SK-N-SH (cell line): ENCODE results near the gene LARGE1. TPM values are rescaled to one million over a fixed set of nuclear protein-coding genes. Genes with fewer than 3 reads are reported as not detected.

Experiments
- CTCF ChIA-PET: fragments of 300-600, 350-600 bp; formaldehyde crosslinking; extraction: SDS; loops from one replicate; lab custom pipeline; 2021; lab: Yijun Ruan, JAX
- POLR2A ChIA-PET: fragments of 350-600 bp; sonication (Branson Sonifier 250); formaldehyde crosslinking; extraction: SDS; loops from one replicate; lab custom pipeline; 2020; ENCODE audit warnings: antibody characterized with exemption, inconsistent platforms; lab: Yijun Ruan, JAX
- DNase-seq: peaks from one replicate; pipeline ENCODE4 v3.0.0; 2012
- H2AFZ ChIP-seq: fragments of 200-600 bp; sonication (generic); 2 replicates; pipeline ENCODE4 v1.8.1; 2016; ENCODE audit warnings: antibody characterized with exemption, mild to moderate bottlenecking, low read depth
- H3F3A ChIP-seq: fragments of 200-600 bp; sonication (generic); replicated peaks from 2 replicates; pipeline ENCODE3; 2016; ENCODE audit warnings: antibody characterized with exemption, mild to moderate bottlenecking; ENCODE audit not compliant: insufficient read depth
- H3K27ac ChIP-seq, 2 experiments: fragments of 200-500 bp in 1 of 2; fragments of 200-600 bp in 1 of 2; sonication (Bioruptor generic) in 1 of 2; sonication (generic), shearing (Covaris generic) in 1 of 2; 2 replicates each; pipeline versions ENCODE4 v1.5.1 to v1.6.1; 2014 to 2016; ENCODE audit warnings: low read depth in 2 of 2, inconsistent platforms in 1 of 2, low read length in 1 of 2, mild to moderate bottlenecking in 1 of 2, mixed read lengths in 1 of 2
- H3K27me3 ChIP-seq: fragments of 200-600 bp; sonication (generic), shearing (Covaris generic); 2 replicates; pipeline ENCODE4 v1.6.1; 2016; ENCODE audit warnings: mixed run types; ENCODE audit not compliant: insufficient read depth
- H3K36me3 ChIP-seq, 2 experiments: fragments of 200-500 bp in 1 of 2; fragments of 200-600 bp in 1 of 2; sonication (Bioruptor generic) in 1 of 2; sonication (generic) in 1 of 2; replicated peaks in 1 of 2; 2 replicates each; pipeline versions ENCODE3 to v1.5.1; 2014 to 2016; ENCODE audit warnings: low read length in 1 of 2, mild to moderate bottlenecking in 1 of 2; ENCODE audit not compliant: insufficient read depth in 2 of 2, control insufficient read depth in 1 of 2
- H3K4me1 ChIP-seq, 2 experiments: fragments of 200-500 bp in 1 of 2; fragments of 200-600 bp in 1 of 2; sonication (Bioruptor generic) in 1 of 2; sonication (generic), shearing (Covaris generic) in 1 of 2; 2 replicates each; pipeline versions ENCODE4 v1.5.1 to v1.6.1; 2014 to 2016; ENCODE audit warnings: low read depth in 1 of 2, low read length in 1 of 2, mixed run types in 1 of 2; ENCODE audit not compliant: insufficient read depth in 2 of 2, control insufficient read depth in 1 of 2
- H3K4me2 ChIP-seq: fragments of 200-600 bp; sonication (generic), shearing (Covaris generic); 2 replicates; pipeline ENCODE4 v1.6.1; 2017; ENCODE audit warnings: mixed run types
- H3K4me3 ChIP-seq, 2 experiments: fragments of 200-500 bp in 1 of 2; fragments of 200-600 bp in 1 of 2; sonication (Bioruptor generic) in 1 of 2; sonication (generic), shearing (Covaris generic) in 1 of 2; 2 replicates each; pipeline versions ENCODE4 v1.5.1 to v1.8.1; 2014 to 2016; ENCODE audit warnings: low read depth in 2 of 2, inconsistent platforms in 1 of 2, low read length in 1 of 2, mild to moderate bottlenecking in 1 of 2, mixed read lengths in 1 of 2, moderate library complexity in 1 of 2
- H3K79me2 ChIP-seq: fragments of 200-600 bp; sonication (generic); 2 replicates; pipeline ENCODE4 v1.8.1; 2017; ENCODE audit warnings: mild to moderate bottlenecking; ENCODE audit not compliant: insufficient read depth
- H3K9ac ChIP-seq: fragments of 200-600 bp; sonication (generic); 2 replicates; pipeline ENCODE4 v1.6.1; 2017; ENCODE audit warnings: mixed run types
- H3K9me2 ChIP-seq: fragments of 200-600 bp; sonication (generic); 2 replicates; pipeline ENCODE4 v1.6.1; 2017; ENCODE audit warnings: mixed run types
- H3K9me3 ChIP-seq: fragments of 200-600 bp; sonication (generic); 2 replicates; pipeline ENCODE4 v1.6.1; 2017; ENCODE audit warnings: mixed run types, mild to moderate bottlenecking, moderate library complexity
- H4K20me1 ChIP-seq: fragments of 200-600 bp; sonication (generic); 2 replicates; pipeline ENCODE4 v1.6.1; 2017; ENCODE audit warnings: mild to moderate bottlenecking, mixed run types; ENCODE audit not compliant: insufficient read depth
- CHD2 ChIP-seq: fragments of 150-350 bp; IDR thresholded peaks from 2 replicates; pipeline ENCODE4 v1.6.1; 2018; ENCODE audit warnings: low read length; ENCODE audit not compliant: partially characterized antibody
- CTCF ChIP-seq: fragments of 200-600 bp; sonication (generic); IDR thresholded peaks from 2 replicates; pipeline ENCODE4 v1.6.1; 2017; ENCODE audit warnings: antibody characterized with exemption, mild to moderate bottlenecking, moderate library complexity
- EZH2phosphoT487 ChIP-seq: fragments of 200-600 bp; sonication (generic); IDR thresholded peaks from 2 replicates; pipeline ENCODE4 v1.6.1; 2017; ENCODE audit warnings: low read depth, mixed run types, mild to moderate bottlenecking, antibody characterized with exemption, moderate library complexity, borderline replicate concordance
- FOXM1 ChIP-seq: IDR thresholded peaks from 2 replicates; pipeline ENCODE4 v1.4.0; 2012; ENCODE audit warnings: low read depth, mild to moderate bottlenecking
- GATA2 ChIP-seq: sonication (generic); formaldehyde crosslinking; IDR thresholded peaks from 2 replicates; pipeline ENCODE4 v1.5.0; 2020; ENCODE audit warnings: mild to moderate bottlenecking, missing genetic modification reagents
- IRF3 ChIP-seq: fragments of 150-350 bp; IDR thresholded peaks from 2 replicates; pipeline ENCODE4 v1.6.1; 2016; ENCODE audit warnings: mild to moderate bottlenecking, low read depth, low read length
- JUND ChIP-seq: IDR thresholded peaks from 2 replicates; pipeline ENCODE4 v1.4.0; 2012
- MAX ChIP-seq: IDR thresholded peaks from 2 replicates; pipeline ENCODE4 v1.4.0; 2012; ENCODE audit warnings: low read depth
- MEF2A ChIP-seq: IDR thresholded peaks from 2 replicates; pipeline ENCODE4 v1.4.0; 2012; ENCODE audit warnings: low read depth, borderline replicate concordance
- MXI1 ChIP-seq: IDR thresholded peaks from 2 replicates; pipeline ENCODE4 v1.6.1; 2012; ENCODE audit warnings: mild to moderate bottlenecking, low read depth, low read length, improper control_type of control experiment
- NFIC ChIP-seq: IDR thresholded peaks from 2 replicates; pipeline ENCODE4 v1.4.0; 2012; ENCODE audit warnings: borderline replicate concordance
- NRF1 ChIP-seq: IDR thresholded peaks from 2 replicates; pipeline ENCODE4 v1.6.1; 2012; ENCODE audit warnings: low read depth, mild to moderate bottlenecking, low read length
- POLR2AphosphoS5 ChIP-seq: IDR thresholded peaks from 2 replicates; pipeline ENCODE4 v1.6.1; 2012; ENCODE audit warnings: low read depth, low read length
- REST ChIP-seq: IDR thresholded peaks from 2 replicates; pipeline ENCODE4 v1.6.1; 2012; ENCODE audit warnings: mild to moderate bottlenecking, low read depth, low read length, moderate library complexity
- RFX5 ChIP-seq: IDR thresholded peaks from 2 replicates; pipeline ENCODE4 v1.6.1; 2012; ENCODE audit warnings: mild to moderate bottlenecking, improper control_type of control experiment, low read length
- RXRA ChIP-seq: IDR thresholded peaks from 2 replicates; pipeline ENCODE4 v1.4.0; 2012; ENCODE audit warnings: low read depth, mild to moderate bottlenecking, borderline replicate concordance
- USF1 ChIP-seq: IDR thresholded peaks from 2 replicates; pipeline ENCODE4 v1.4.0; 2012; ENCODE audit warnings: low read depth, borderline replicate concordance
- YY1 ChIP-seq: IDR thresholded peaks from 2 replicates; pipeline ENCODE4 v1.4.0; 2012; ENCODE audit warnings: low read depth, mild to moderate bottlenecking
- ZBTB33 ChIP-seq: IDR thresholded peaks from 2 replicates; pipeline ENCODE4 v1.4.0; 2012; ENCODE audit warnings: low read depth, borderline replicate concordance
- WGBS: methylation state at CpG from one replicate; pipeline ENCODE4 v1.1.6; 2017; ENCODE audit warnings: low lambda C conversion rate; 5-methylcytosine and 5-hydroxymethylcytosine counted together
- polyA plus RNA-seq, 3 experiments: library from polyadenylated mRNA; depleted of rRNA; stranded (reverse); fragments of >200 nt; gene quantifications; 2 replicates each; pipeline ENCODE4 v1.2.3, GENCODE V29; 2012

LARGE1 gene
- polyA plus RNA-seq, 1 of the 3 experiments (the other 2 are of a cell fraction): 1.1 TPM

GRCh38 chr22:33747576-33748180 lies 172.6 kb downstream of the LARGE1 start:
- Histone ChIP-seq H3K27ac (no peak overlapping the region), H3K9me3 (no peaks in the 10 kb centered on the region), H3K9me2 (no peaks in the 10 kb centered on the region), H3K36me3 (no peaks in the 10 kb centered on the region), H3K4me1 (no peaks in the 10 kb centered on the region), H3K4me2 (no peak overlapping the region), H3K27me3 (no peaks in the 10 kb centered on the region), H4K20me1 (no peaks in the 10 kb centered on the region), H2AFZ (no peak overlapping the region), H3K9ac (no peak overlapping the region), H3K79me2 (no peaks in the 10 kb centered on the region), H3F3A (no peaks in the 10 kb centered on the region)
- 69% methylated on average over 4 of the region's 4 CpGs for WGBS
- CTCF ChIA-PET: interaction anchor here (0.6 kb wide), 1 partner anchor 1397 kb away, joined by 3 read pairs; no protein-coding TSS in a partner anchor
- POLR2A ChIA-PET: no interaction called here
- peak; percentile 18 for DNase-seq
- TF ChIP-seq NFIC (no peak), MAX (no peak), CTCF (no peak), USF1 (no peak), FOXM1 (no peak), JUND (no peak), YY1 (no peak), REST (no peak), IRF3 (no peak), MEF2A (no peak), RFX5 (no peak), MXI1 (no peak), CHD2 (no peak), POLR2AphosphoS5 (no peak), GATA2 (CRISPR knock-in tag) (no peak), NRF1 (no peak), EZH2phosphoT487 (no peak), ZBTB33 (no peak), RXRA (no peak)
- TF ChIP-seq, all 33 proteins: peak for 0
- no peak overlapping the region for H3K4me3 ChIP-seq
